B cell (primary cell): Measurements from ENCODE around the gene MS4A2. TPM values are rescaled to one million over a fixed set of nuclear protein-coding genes. Genes with fewer than 3 reads are reported as not detected.

Experiments used
- ATAC-seq: fragments of 200-7000 bp; cut with Tn5 transposase; one replicate; pipeline ENCODE4 v1.10.0; 2021; ENCODE audit warnings: low read depth, mild to moderate bottlenecking, moderate number of reproducible peaks, moderate library complexity
- CTCF ChIA-PET: fragments of 350-600 bp; sonication (Branson Sonifier 250); formaldehyde crosslinking; loops from one replicate; lab custom pipeline; 2021; ENCODE audit warnings: antibody characterized with exemption, inconsistent platforms; lab: Charles Lee
- POLR2A ChIA-PET: fragments of 350-600 bp; sonication (Branson Sonifier 250); formaldehyde crosslinking; loops from one replicate; lab custom pipeline; 2021; ENCODE audit warnings: antibody characterized with exemption; lab: Charles Lee
- DNase-seq: peaks from one replicate; pipeline ENCODE4 v3.0.0; 2013
- H2AFZ ChIP-seq: 2 replicates; pipeline ENCODE4 v1.6.1; 2012; ENCODE audit warnings: mild to moderate bottlenecking, low read depth, low read length; ENCODE audit not compliant: insufficient read depth, poor library complexity, severe bottlenecking
- H3K27ac ChIP-seq, 2 donors: 1 replicate in 1 of 2; 2 replicates in 1 of 2; pipeline ENCODE4 v1.5.1; 2012 to 2013; ENCODE audit warnings: low read length in 2 of 2, mild to moderate bottlenecking in 2 of 2, moderate library complexity in 1 of 2
- H3K27me3 ChIP-seq, 4 experiments: fragments of 200-600 bp in 1 of 4; sonication (generic) in 1 of 4; replicated peaks in 1 of 4; 1 replicate in 2 of 4; 2 replicates in 2 of 4; pipeline versions ENCODE4 v1.6.1 to v1.7.0; 2013 to 2016; ENCODE audit warnings: low read length in 3 of 4, mild to moderate bottlenecking in 2 of 4, mixed read lengths in 1 of 4, moderate library complexity in 1 of 4; ENCODE audit not compliant: insufficient read depth in 4 of 4, control insufficient read depth in 3 of 4; ENCODE audit errors: control extremely low read depth in 1 of 4
- H3K36me3 ChIP-seq, 2 experiments: replicated peaks in 1 of 2; 1 replicate in 1 of 2; 2 replicates in 1 of 2; pipeline versions ENCODE4 v1.6.1 to v1.7.1; 2013; ENCODE audit warnings: low read length in 1 of 2; ENCODE audit not compliant: insufficient read depth in 2 of 2, control insufficient read depth in 1 of 2; ENCODE audit errors: control extremely low read depth in 1 of 2, extremely low read depth in 1 of 2
- H3K4me1 ChIP-seq, 2 donors: fragments of 200-600 bp in 1 of 2; sonication (generic) in 1 of 2; 1 replicate in 1 of 2; 2 replicates in 1 of 2; pipeline versions ENCODE4 v1.5.1 to v1.6.1; 2013 to 2017; ENCODE audit warnings: low read length in 2 of 2; ENCODE audit not compliant: control insufficient read depth in 2 of 2, insufficient read depth in 2 of 2
- H3K4me2 ChIP-seq: replicated peaks from 2 replicates; pipeline ENCODE3; 2012; ENCODE audit warnings: mild to moderate bottlenecking, low read depth, low read length; ENCODE audit not compliant: poor library complexity, severe bottlenecking
- H3K4me3 ChIP-seq, 5 experiments: fragments of 200-600 bp in 1 of 5; sonication (generic) in 1 of 5; 1 replicate in 3 of 5; 2 replicates in 2 of 5; pipeline versions ENCODE4 v1.5.1 to v1.7.0; 2011 to 2016; ENCODE audit warnings: low read length in 4 of 5, mild to moderate bottlenecking in 4 of 5, low read depth in 2 of 5, control low read depth in 1 of 5, moderate library complexity in 1 of 5; ENCODE audit not compliant: insufficient read depth in 1 of 5; ENCODE audit errors: control extremely low read depth in 1 of 5, extremely low read depth in 1 of 5
- H3K79me2 ChIP-seq: fragments of 200-600 bp; sonication (generic); one replicate; pipeline ENCODE4 v1.6.0; 2016; ENCODE audit warnings: low read length; ENCODE audit not compliant: control insufficient read depth, insufficient read depth
- H3K9ac ChIP-seq: fragments of 200-600 bp; sonication (generic); 2 replicates; pipeline ENCODE4 v1.6.1; 2017; ENCODE audit warnings: mild to moderate bottlenecking, low read length, moderate library complexity
- H3K9me3 ChIP-seq, 3 donors: one replicate each; pipeline versions ENCODE4 v1.6.1 to v1.7.1; 2013; ENCODE audit warnings: low read length in 2 of 3; ENCODE audit not compliant: control insufficient read depth in 2 of 3, insufficient read depth in 1 of 3; ENCODE audit errors: control extremely low read depth in 1 of 3
- H4K20me1 ChIP-seq: 2 replicates; pipeline ENCODE4 v1.6.0; 2012; ENCODE audit warnings: mild to moderate bottlenecking, low read length; ENCODE audit not compliant: insufficient read depth, control insufficient read depth, poor library complexity, severe bottlenecking
- H3K27ac Mint-ChIP-seq: one replicate; pipeline ENCODE4 v1.8.0; 2021; ENCODE audit warnings: mixed read lengths
- H3K27me3 Mint-ChIP-seq: one replicate; pipeline ENCODE4 v1.8.0; 2021; ENCODE audit warnings: mixed read lengths
- H3K4me1 Mint-ChIP-seq: one replicate; pipeline ENCODE4 v1.8.0; 2021; ENCODE audit warnings: mixed read lengths
- H3K4me3 Mint-ChIP-seq: one replicate; pipeline ENCODE4 v1.8.0; 2021; ENCODE audit warnings: mixed read lengths
- H3K9me3 Mint-ChIP-seq: one replicate; pipeline ENCODE4 v1.8.0; 2022; ENCODE audit warnings: mixed read lengths; ENCODE audit not compliant: insufficient read depth
- EZH2 ChIP-seq: IDR thresholded peaks from 2 replicates; pipeline ENCODE4 v1.6.1; 2012; ENCODE audit warnings: borderline replicate concordance, low read depth, mild to moderate bottlenecking, moderate library complexity, low read length; ENCODE audit not compliant: insufficient read depth, poor library complexity, severe bottlenecking
- WGBS: methylation state at CpG from one replicate; pipeline ENCODE4 v1.1.5; 2013; ENCODE audit warnings: missing lambda C conversion rate; ENCODE audit not compliant: insufficient coverage; 5-methylcytosine and 5-hydroxymethylcytosine counted together
- intact Hi-C: fragments of 100-400 bp; cut with micrococcal nuclease; formaldehyde crosslinking; loops from one replicate; pipeline ENCODE4 v1.10.0; 2022
- polyA plus RNA-seq: library from polyadenylated mRNA; depleted of rRNA; stranded (reverse); fragments of >200 nt; gene quantifications from 2 replicates; pipeline ENCODE4 v1.2.3, GENCODE V29; 2012
- total RNA-seq, 2 donors: library from RNA; stranded (reverse); fragments of 120-200 nt in 1 of 2; gene quantifications; 1 replicate in 1 of 2; 2 replicates in 1 of 2; pipeline versions ENCODE4 v1.2.3 to v1.2.4, GENCODE V29; 2013 to 2022
- TF ChIP-seq, protein P1 (sequence below): fragments of 200-600 bp; IDR thresholded peaks from one replicate; pipeline ENCODE4 v1.8.0; 2022; ENCODE audit warnings: antibody characterized with exemption, mild to moderate bottlenecking

MS4A2 gene
- total and polyA plus RNA-seq, 2 donors (not counting 1 experiment from before 2014, with no cell fraction given): not detected

- H3K27ac Mint-ChIP-seq: no peak overlapping the region
- no peak overlapping the region for H3K4me3 ChIP-seq
- H3K79me2 ChIP-seq: no peaks in the 10 kb centered on the region
- H3K9me3 Mint-ChIP-seq: peaks cover 2% of the 10 kb centered on the region
- CTCF ChIA-PET: no interaction called here
- no peaks in the 10 kb centered on the region for H3K27me3 ChIP-seq
- H3K9me3 ChIP-seq: peaks cover 6 to 13% (median 13%) of the 10 kb centered on the region in 3 donors
- ATAC-seq: no peak
- POLR2A ChIA-PET: no interaction called here
- no peak for DNase-seq
- peaks cover 30% of the 10 kb centered on the region for H3K4me1 Mint-ChIP-seq
- peaks cover 23 to 24% of the 10 kb centered on the region in 2 donors for H3K4me1 ChIP-seq
- no peak overlapping the region for H2AFZ ChIP-seq
- intact Hi-C loops: no loop called here
- H3K27ac ChIP-seq: no peak overlapping the region
- H3K36me3 ChIP-seq: no peaks in the 10 kb centered on the region
- no peaks in the 10 kb centered on the region for H3K27me3 Mint-ChIP-seq
- TF ChIP-seq EZH2: no peak
- TF ChIP-seq, protein P1, sequence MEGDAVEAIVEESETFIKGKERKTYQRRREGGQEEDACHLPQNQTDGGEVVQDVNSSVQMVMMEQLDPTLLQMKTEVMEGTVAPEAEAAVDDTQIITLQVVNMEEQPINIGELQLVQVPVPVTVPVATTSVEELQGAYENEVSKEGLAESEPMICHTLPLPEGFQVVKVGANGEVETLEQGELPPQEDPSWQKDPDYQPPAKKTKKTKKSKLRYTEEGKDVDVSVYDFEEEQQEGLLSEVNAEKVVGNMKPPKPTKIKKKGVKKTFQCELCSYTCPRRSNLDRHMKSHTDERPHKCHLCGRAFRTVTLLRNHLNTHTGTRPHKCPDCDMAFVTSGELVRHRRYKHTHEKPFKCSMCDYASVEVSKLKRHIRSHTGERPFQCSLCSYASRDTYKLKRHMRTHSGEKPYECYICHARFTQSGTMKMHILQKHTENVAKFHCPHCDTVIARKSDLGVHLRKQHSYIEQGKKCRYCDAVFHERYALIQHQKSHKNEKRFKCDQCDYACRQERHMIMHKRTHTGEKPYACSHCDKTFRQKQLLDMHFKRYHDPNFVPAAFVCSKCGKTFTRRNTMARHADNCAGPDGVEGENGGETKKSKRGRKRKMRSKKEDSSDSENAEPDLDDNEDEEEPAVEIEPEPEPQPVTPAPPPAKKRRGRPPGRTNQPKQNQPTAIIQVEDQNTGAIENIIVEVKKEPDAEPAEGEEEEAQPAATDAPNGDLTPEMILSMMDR: no peak
- no peak overlapping the region for H3K4me3 Mint-ChIP-seq
- H3K4me2 ChIP-seq: no peak overlapping the region
- no peak overlapping the region for H3K9ac ChIP-seq
- 79% methylated on average over 2 of the region's 3 CpGs for WGBS
- no peaks in the 10 kb centered on the region for H4K20me1 ChIP-seq
Observed at GRCh38 chr11:60122414-60123036, 34.1 kb downstream of the MS4A2 start.

GRCh38 chr11:60124802-60125432, 36.5 kb downstream of the MS4A2 start:
- peaks cover 28% of the 10 kb centered on the region for H3K4me1 Mint-ChIP-seq
- H3K27ac Mint-ChIP-seq: no peak overlapping the region
- Histone ChIP-seq H3K27ac (no peak overlapping the region), H3K79me2 (no peaks in the 10 kb centered on the region), H3K4me2 (peak overlapping the region; percentile 13), H3K4me1 (peaks cover 21 to 23% of the 10 kb centered on the region in 2 donors), H3K9me3 (peaks cover under 1 to 6% (median 4%) of the 10 kb centered on the region in 3 donors), H4K20me1 (no peaks in the 10 kb centered on the region), H2AFZ (no peak overlapping the region), H3K27me3 (no peaks in the 10 kb centered on the region), H3K4me3 (no peak overlapping the region), H3K36me3 (no peaks in the 10 kb centered on the region), H3K9ac (no peak overlapping the region)
- no peaks in the 10 kb centered on the region for H3K27me3 Mint-ChIP-seq
- intact Hi-C loops: no loop called here
- POLR2A ChIA-PET: no interaction called here
- TF ChIP-seq, protein P1: no peak
- TF ChIP-seq EZH2: no peak
- ATAC-seq (no peak), DNase-seq (no peak)
- H3K9me3 Mint-ChIP-seq: no peaks in the 10 kb centered on the region
- peak overlapping the region; percentile 24 for H3K4me3 Mint-ChIP-seq
- 35% methylated on average over 8 of the region's 11 CpGs for WGBS
- CTCF ChIA-PET: no interaction called here
